A673 (cell line): ENCODE data around the gene F8. TPM values are rescaled to one million over a fixed set of nuclear protein-coding genes. Genes with fewer than 3 reads are reported as not detected.

Experiments
- BruUV-seq: library from RNA; stranded (reverse); fragments of 400-500 nt; replicated peaks from 2 replicates; lab custom pipeline; 2021; lab: Mats Ljungman, UMichigan
- CTCF ChIA-PET: fragments of 300-600 bp; sonication (Branson Sonifier 250); formaldehyde crosslinking; loops from one replicate; lab custom pipeline; 2022; ENCODE audit warnings: antibody characterized with exemption; lab: Charles Lee
- POLR2A ChIA-PET: fragments of 300-600 bp; sonication (Branson Sonifier 250); formaldehyde crosslinking; loops from one replicate; lab custom pipeline; 2022; ENCODE audit warnings: antibody characterized with exemption; ENCODE audit not compliant: low non-redundant PET; lab: Charles Lee
- DNase-seq: peaks from one replicate; pipeline ENCODE4 v3.0.0-alpha.2; 2015; ENCODE audit warnings: low spot score
- H3K27ac ChIP-seq: fragments of 200-600 bp; sonication (generic); 2 replicates; pipeline ENCODE4 v1.5.1; 2016; ENCODE audit warnings: mixed run types, low read depth, mild to moderate bottlenecking, mixed read lengths, antibody characterized with exemption, low read length; ENCODE audit not compliant: poor library complexity, severe bottlenecking
- H3K27me3 ChIP-seq: fragments of 200-600 bp; sonication (generic); replicated peaks from 2 replicates; pipeline ENCODE4 v1.6.1; 2017; ENCODE audit warnings: mixed run types, low read depth, mild to moderate bottlenecking, mixed read lengths, antibody characterized with exemption, low read length; ENCODE audit not compliant: insufficient read depth, poor library complexity
- H3K36me3 ChIP-seq: fragments of 200-600 bp; sonication (generic); 2 replicates; pipeline ENCODE4 v1.6.1; 2016; ENCODE audit warnings: mixed run types, mild to moderate bottlenecking, mixed read lengths, antibody characterized with exemption, low read length; ENCODE audit not compliant: insufficient read depth, poor library complexity, severe bottlenecking
- H3K4me1 ChIP-seq: fragments of 200-600 bp; sonication (generic); 2 replicates; pipeline ENCODE4 v1.6.1; 2017; ENCODE audit warnings: mixed run types, mild to moderate bottlenecking, mixed read lengths, antibody characterized with exemption, low read length; ENCODE audit not compliant: insufficient read depth, poor library complexity, severe bottlenecking
- H3K4me3 ChIP-seq: fragments of 200-600 bp; sonication (generic); 2 replicates; pipeline ENCODE4 v1.5.1; 2016; ENCODE audit warnings: low read depth, mixed run types, mild to moderate bottlenecking, mixed read lengths, low read length; ENCODE audit not compliant: poor library complexity, severe bottlenecking
- H3K9me3 ChIP-seq: fragments of 200-600 bp; sonication (generic); 2 replicates; pipeline ENCODE4 v1.6.1; 2016; ENCODE audit warnings: mixed run types, low read depth, mild to moderate bottlenecking, mixed read lengths, antibody characterized with exemption, low read length; ENCODE audit not compliant: poor library complexity, severe bottlenecking
- EZH2 ChIP-seq: fragments of 200-600 bp; sonication (generic); IDR thresholded peaks from 2 replicates; pipeline ENCODE4 v1.6.1; 2017; ENCODE audit warnings: borderline replicate concordance, low read depth, mild to moderate bottlenecking, mixed read lengths, antibody characterized with exemption, low read length; ENCODE audit not compliant: poor library complexity, severe bottlenecking
- intact Hi-C: fragments of 100-400 bp; cut with micrococcal nuclease; formaldehyde crosslinking; loops from one replicate; pipeline ENCODE4 v1.10.0; 2022; ENCODE audit not compliant: unreplicated experiment
- total RNA-seq: library from RNA; stranded (reverse); gene quantifications from 2 replicates; pipeline ENCODE4 v1.2.3, GENCODE V29; 2021
- TF ChIP-seq, protein P1 (sequence below): fragments of 300-800, 200-600 bp; sonication (generic); conservative IDR thresholded peaks from 2 replicates; pipeline ENCODE4 v1.5.1; 2017; ENCODE audit warnings: low read depth, mild to moderate bottlenecking, antibody characterized with exemption, low read length, moderate library complexity, mixed read lengths

F8 gene
- total RNA-seq, 1 experiment from 2014 or later: 1.1 TPM

DNA sequence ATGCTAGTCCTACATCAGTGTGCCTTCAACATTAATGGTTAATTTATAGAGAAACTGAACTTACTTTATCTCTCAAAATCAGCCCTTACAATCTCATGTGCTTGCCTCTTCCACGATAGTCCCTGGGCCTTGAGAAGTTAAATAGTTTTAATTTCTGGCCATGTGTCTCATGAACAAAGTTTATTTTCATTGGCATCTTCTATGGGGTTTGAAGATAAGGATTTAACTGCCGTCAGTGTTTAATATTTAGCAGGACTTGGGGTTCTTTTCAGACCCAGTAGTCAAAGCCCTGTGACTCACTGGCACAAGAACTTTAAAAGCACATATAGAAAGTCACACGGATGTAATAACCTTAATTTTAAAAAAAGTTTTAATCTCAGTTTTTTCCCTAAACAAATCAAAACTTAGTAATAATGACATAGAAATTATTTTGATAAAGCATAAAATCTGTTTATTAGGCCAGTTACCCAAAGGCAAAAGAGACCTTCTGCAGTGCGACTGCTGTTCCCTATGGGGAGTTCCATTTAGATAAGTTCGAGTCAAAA, 207.2 kb downstream of the F8 start:
- no peaks in the 10 kb centered on the region for H3K4me1 ChIP-seq
- DNase-seq: no peak
- intact Hi-C loops: no loop called here
- no peaks in the 10 kb centered on the region for H3K9me3 ChIP-seq
- CTCF ChIA-PET: no interaction called here
- H3K27me3 ChIP-seq: no peaks in the 10 kb centered on the region
- no peak overlapping the region for H3K4me3 ChIP-seq
- BruUV-seq: no TSS peak
- no peaks in the 10 kb centered on the region for H3K36me3 ChIP-seq
- TF ChIP-seq, protein P1, sequence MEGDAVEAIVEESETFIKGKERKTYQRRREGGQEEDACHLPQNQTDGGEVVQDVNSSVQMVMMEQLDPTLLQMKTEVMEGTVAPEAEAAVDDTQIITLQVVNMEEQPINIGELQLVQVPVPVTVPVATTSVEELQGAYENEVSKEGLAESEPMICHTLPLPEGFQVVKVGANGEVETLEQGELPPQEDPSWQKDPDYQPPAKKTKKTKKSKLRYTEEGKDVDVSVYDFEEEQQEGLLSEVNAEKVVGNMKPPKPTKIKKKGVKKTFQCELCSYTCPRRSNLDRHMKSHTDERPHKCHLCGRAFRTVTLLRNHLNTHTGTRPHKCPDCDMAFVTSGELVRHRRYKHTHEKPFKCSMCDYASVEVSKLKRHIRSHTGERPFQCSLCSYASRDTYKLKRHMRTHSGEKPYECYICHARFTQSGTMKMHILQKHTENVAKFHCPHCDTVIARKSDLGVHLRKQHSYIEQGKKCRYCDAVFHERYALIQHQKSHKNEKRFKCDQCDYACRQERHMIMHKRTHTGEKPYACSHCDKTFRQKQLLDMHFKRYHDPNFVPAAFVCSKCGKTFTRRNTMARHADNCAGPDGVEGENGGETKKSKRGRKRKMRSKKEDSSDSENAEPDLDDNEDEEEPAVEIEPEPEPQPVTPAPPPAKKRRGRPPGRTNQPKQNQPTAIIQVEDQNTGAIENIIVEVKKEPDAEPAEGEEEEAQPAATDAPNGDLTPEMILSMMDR: no peak
- no peak for TF ChIP-seq EZH2
- POLR2A ChIA-PET: no interaction called here
- H3K27ac ChIP-seq: no peak overlapping the region

- POLR2A ChIA-PET: no interaction called here
- no peaks in the 10 kb centered on the region for H3K9me3 ChIP-seq
- DNase-seq: no peak
- H3K36me3 ChIP-seq: no peaks in the 10 kb centered on the region
- H3K27ac ChIP-seq: no peak overlapping the region
- intact Hi-C loops: no loop called here
- TF ChIP-seq, protein P1: no peak
- no peak for TF ChIP-seq EZH2
- no peaks in the 10 kb centered on the region for H3K27me3 ChIP-seq
- CTCF ChIA-PET: no interaction called here
- BruUV-seq: no TSS peak
- H3K4me1 ChIP-seq: no peaks in the 10 kb centered on the region
- H3K4me3 ChIP-seq: no peak overlapping the region
These were observed 208.7 kb downstream of the F8 start for GRCh38 chrX:154813801-154814200.

GRCh38 chrX:154812341-154813101, 210.0 kb downstream of the F8 start:
- Histone ChIP-seq H3K4me3 (no peak overlapping the region), H3K36me3 (no peaks in the 10 kb centered on the region), H3K4me1 (no peaks in the 10 kb centered on the region), H3K27ac (no peak overlapping the region), H3K27me3 (no peaks in the 10 kb centered on the region), H3K9me3 (no peaks in the 10 kb centered on the region)
- ChIA-PET POLR2A (no interaction called here), CTCF (no interaction called here)
- intact Hi-C loops: no loop called here
- DNase-seq: no peak
- TF ChIP-seq EZH2: no peak
- TF ChIP-seq, protein P1: no peak
- BruUV-seq: no TSS peak
